Neural progenitor cell (in vitro differentiated cells): ENCODE results near the gene PCSK2. TPM values are rescaled to one million over a fixed set of nuclear protein-coding genes. Genes with fewer than 3 reads are reported as not detected.

Source experiments
- DNase-seq: peaks from one replicate; pipeline ENCODE4 v3.0.0-alpha.2; 2016; ENCODE audit warnings: low spot score
- H2AFZ ChIP-seq: fragments of 200-600 bp; sonication (generic); replicated peaks from 2 replicates; pipeline ENCODE4 v1.6.1; 2016; ENCODE audit warnings: antibody characterized with exemption
- H3F3A ChIP-seq: fragments of 200-600 bp; sonication (generic); 2 replicates; pipeline ENCODE4 v1.6.1; 2016; ENCODE audit warnings: antibody characterized with exemption, low read depth
- H3K27ac ChIP-seq: fragments of 200-600 bp; sonication (generic); 2 replicates; pipeline ENCODE4 v1.5.1; 2016; ENCODE audit warnings: mild to moderate bottlenecking
- H3K27me3 ChIP-seq: fragments of 200-600 bp; sonication (generic); 2 replicates; pipeline ENCODE4 v1.6.1; 2016; ENCODE audit warnings: mild to moderate bottlenecking, moderate library complexity
- H3K36me3 ChIP-seq: fragments of 200-600 bp; sonication (generic); 2 replicates; pipeline ENCODE4 v1.5.1; 2016
- H3K4me1 ChIP-seq: fragments of 200-600 bp; sonication (generic); 2 replicates; pipeline ENCODE4 v1.6.1; 2016; ENCODE audit warnings: mixed run types
- H3K4me2 ChIP-seq: fragments of 200-600 bp; sonication (generic); 2 replicates; pipeline ENCODE4 v1.6.1; 2016
- H3K4me3 ChIP-seq: fragments of 200-600 bp; sonication (generic); 2 replicates; pipeline ENCODE4 v1.5.1; 2016
- H3K79me2 ChIP-seq: fragments of 200-600 bp; sonication (generic); 2 replicates; pipeline ENCODE4 v1.6.1; 2016; ENCODE audit warnings: low read depth
- H3K9ac ChIP-seq: fragments of 200-600 bp; sonication (generic); 2 replicates; pipeline ENCODE4 v1.6.1; 2016
- H3K9me3 ChIP-seq: fragments of 200-600 bp; sonication (generic); 2 replicates; pipeline ENCODE4 v1.5.1; 2016; ENCODE audit warnings: low read depth
- H4K20me1 ChIP-seq: fragments of 200-600 bp; sonication (generic); 2 replicates; pipeline ENCODE4 v1.6.1; 2016; ENCODE audit warnings: low read depth
- H3K27ac Mint-ChIP-seq: 3 replicates; pipeline ENCODE4 v1.8.0; 2021; ENCODE audit warnings: mixed read lengths
- H3K27me3 Mint-ChIP-seq: 2 replicates; pipeline ENCODE4 v1.8.0; 2022; ENCODE audit warnings: low read depth, mild to moderate bottlenecking, inconsistent platforms, moderate library complexity, mixed read lengths; ENCODE audit not compliant: insufficient read depth
- H3K36me3 Mint-ChIP-seq: 3 replicates; pipeline ENCODE4 v1.8.0; 2021; ENCODE audit warnings: mixed read lengths
- H3K4me1 Mint-ChIP-seq: 3 replicates; pipeline ENCODE4 v1.8.0; 2021; ENCODE audit warnings: mixed read lengths
- H3K4me3 Mint-ChIP-seq: 3 replicates; pipeline ENCODE4 v1.8.0; 2021; ENCODE audit warnings: mild to moderate bottlenecking, moderate library complexity, mixed read lengths
- H3K9me3 Mint-ChIP-seq: 3 replicates; pipeline ENCODE4 v1.8.0; 2020; ENCODE audit warnings: mixed read lengths
- EZH2 ChIP-seq: fragments of 200-600 bp; sonication (generic); IDR thresholded peaks from 2 replicates; pipeline ENCODE4 v1.6.1; 2017; ENCODE audit warnings: antibody characterized with exemption, mild to moderate bottlenecking, moderate library complexity
- EZH2phosphoT487 ChIP-seq: fragments of 200-600 bp; sonication (generic); IDR thresholded peaks from 2 replicates; pipeline ENCODE4 v1.6.1; 2017; ENCODE audit warnings: antibody characterized with exemption
- total RNA-seq: library from RNA; depleted of rRNA; stranded (reverse); fragments of >200 nt; gene quantifications from 2 replicates; pipeline ENCODE4 v1.2.3, GENCODE V29; 2015; ENCODE audit warnings: low replicate concordance
- TF ChIP-seq, protein P1 (sequence below): fragments of 200-600 bp; sonication (generic); IDR thresholded peaks from 2 replicates; pipeline ENCODE4 v1.5.1; 2017; ENCODE audit warnings: antibody characterized with exemption, mild to moderate bottlenecking

PCSK2 gene
- total RNA-seq, 1 donor from 2014 or later = 0.07 TPM

DNA sequence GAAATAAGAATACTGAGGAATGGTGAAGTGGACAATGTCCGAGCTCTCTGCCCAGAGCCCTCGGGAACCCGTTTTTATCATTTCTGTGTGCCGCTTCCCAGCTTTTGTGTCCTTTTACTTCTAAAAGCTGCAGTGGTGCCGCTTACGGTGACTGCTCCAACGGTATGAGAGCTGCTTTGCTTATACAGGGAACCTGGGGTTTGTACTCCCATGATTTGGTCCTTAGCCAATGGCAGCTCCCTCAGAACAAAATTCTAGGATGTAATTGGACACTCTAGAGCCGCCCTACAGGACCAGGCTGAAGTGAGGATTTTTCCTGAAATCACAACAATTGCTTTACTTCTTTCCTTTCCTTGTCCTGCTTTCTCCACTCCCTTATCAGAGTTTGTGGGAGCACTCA lies 24.2 kb upstream of the PCSK2 start:
- peak; percentile 78 for DNase-seq
- TF ChIP-seq EZH2phosphoT487 (no peak), EZH2 (no peak)
- TF ChIP-seq, protein P1, sequence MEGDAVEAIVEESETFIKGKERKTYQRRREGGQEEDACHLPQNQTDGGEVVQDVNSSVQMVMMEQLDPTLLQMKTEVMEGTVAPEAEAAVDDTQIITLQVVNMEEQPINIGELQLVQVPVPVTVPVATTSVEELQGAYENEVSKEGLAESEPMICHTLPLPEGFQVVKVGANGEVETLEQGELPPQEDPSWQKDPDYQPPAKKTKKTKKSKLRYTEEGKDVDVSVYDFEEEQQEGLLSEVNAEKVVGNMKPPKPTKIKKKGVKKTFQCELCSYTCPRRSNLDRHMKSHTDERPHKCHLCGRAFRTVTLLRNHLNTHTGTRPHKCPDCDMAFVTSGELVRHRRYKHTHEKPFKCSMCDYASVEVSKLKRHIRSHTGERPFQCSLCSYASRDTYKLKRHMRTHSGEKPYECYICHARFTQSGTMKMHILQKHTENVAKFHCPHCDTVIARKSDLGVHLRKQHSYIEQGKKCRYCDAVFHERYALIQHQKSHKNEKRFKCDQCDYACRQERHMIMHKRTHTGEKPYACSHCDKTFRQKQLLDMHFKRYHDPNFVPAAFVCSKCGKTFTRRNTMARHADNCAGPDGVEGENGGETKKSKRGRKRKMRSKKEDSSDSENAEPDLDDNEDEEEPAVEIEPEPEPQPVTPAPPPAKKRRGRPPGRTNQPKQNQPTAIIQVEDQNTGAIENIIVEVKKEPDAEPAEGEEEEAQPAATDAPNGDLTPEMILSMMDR = no peak
- Histone ChIP-seq H3F3A (no peaks in the 10 kb centered on the region), H3K9me3 (no peaks in the 10 kb centered on the region), H3K4me3 (peak overlapping the region; percentile 32), H3K4me1 (peaks cover 14% of the 10 kb centered on the region), H3K79me2 (no peaks in the 10 kb centered on the region), H2AFZ (peak overlapping the region; percentile 94), H3K9ac (no peak overlapping the region), H3K27me3 (no peaks in the 10 kb centered on the region), H3K36me3 (no peaks in the 10 kb centered on the region), H3K4me2 (peak overlapping the region; percentile 69), H4K20me1 (no peaks in the 10 kb centered on the region), H3K27ac (no peak overlapping the region)
- peak overlapping the region; percentile 39 for H3K4me3 Mint-ChIP-seq
- H3K36me3 Mint-ChIP-seq = no peaks in the 10 kb centered on the region
- peaks cover 9% of the 10 kb centered on the region for H3K4me1 Mint-ChIP-seq
- peaks cover 4% of the 10 kb centered on the region for H3K27me3 Mint-ChIP-seq
- no peak overlapping the region for H3K27ac Mint-ChIP-seq
- no peaks in the 10 kb centered on the region for H3K9me3 Mint-ChIP-seq

DNA sequence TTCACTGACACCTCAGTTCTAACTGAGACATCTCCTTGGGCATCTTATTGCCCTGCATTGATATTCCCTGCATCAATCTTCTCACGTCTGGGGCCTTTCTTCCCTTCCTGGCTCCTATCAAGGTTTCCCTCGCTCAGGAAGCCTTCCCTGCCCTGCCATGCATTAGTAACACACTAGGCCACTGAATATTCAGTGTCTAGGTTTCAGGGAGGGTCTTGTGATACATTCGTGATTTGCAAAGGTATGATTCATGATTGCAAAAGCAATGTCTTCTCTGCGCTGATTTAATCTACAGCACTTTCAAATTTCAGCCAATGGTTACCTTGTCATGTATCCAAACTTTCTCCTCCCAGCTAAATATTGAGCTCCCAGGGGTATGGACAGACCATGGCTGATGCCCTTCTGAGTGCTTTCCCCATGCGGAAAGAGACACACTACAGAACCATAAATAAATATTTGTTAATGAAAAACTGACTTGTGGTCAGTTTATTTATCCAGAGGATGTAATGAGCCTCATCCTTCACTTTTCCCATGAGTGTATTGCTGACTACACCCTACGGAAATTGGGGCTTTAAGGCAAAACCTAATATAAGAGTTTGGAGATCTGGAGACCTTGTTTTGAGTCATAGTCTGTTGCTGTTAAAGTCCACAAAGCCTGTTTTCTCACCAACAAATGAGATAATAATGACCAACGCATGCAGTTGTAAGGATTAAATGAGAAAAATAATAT lies 21.6 kb upstream of the PCSK2 start:
- Mint-ChIP-seq H3K27me3 (peaks cover 5% of the 10 kb centered on the region), H3K4me1 (peaks cover 9% of the 10 kb centered on the region), H3K9me3 (no peaks in the 10 kb centered on the region), H3K36me3 (no peaks in the 10 kb centered on the region), H3K4me3 (no peak overlapping the region), H3K27ac (no peak overlapping the region)
- Histone ChIP-seq H3K4me3 (no peak overlapping the region), H3K79me2 (no peaks in the 10 kb centered on the region), H3K9me3 (no peaks in the 10 kb centered on the region), H3K36me3 (no peaks in the 10 kb centered on the region), H3K4me2 (no peak overlapping the region), H2AFZ (no peak overlapping the region), H3K27ac (no peak overlapping the region), H4K20me1 (no peaks in the 10 kb centered on the region), H3K27me3 (no peaks in the 10 kb centered on the region), H3F3A (no peaks in the 10 kb centered on the region), H3K4me1 (peaks cover 14% of the 10 kb centered on the region), H3K9ac (no peak overlapping the region)
- TF ChIP-seq EZH2 = no peak
- TF ChIP-seq, protein P1 = no peak
- DNase-seq = no peak

DNA sequence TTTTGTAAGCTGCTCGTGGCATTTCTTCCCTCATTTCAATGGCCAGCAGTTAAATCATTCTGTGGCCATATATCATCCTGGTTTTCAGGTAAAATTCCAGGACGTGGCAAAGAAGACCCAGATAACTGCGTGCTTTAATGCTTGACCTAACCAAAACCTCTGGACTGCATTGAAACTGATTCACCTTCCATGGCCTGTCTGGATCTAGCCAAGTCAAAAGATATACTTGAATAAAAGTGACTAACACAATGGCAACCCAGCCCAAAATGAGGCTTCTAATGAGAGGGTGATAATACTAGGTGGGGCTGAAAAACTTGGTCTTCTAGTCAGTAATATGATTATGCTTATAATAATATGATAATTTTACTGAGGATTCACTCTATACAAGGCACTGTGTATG lies 16.5 kb upstream of the PCSK2 start:
- H3K36me3 Mint-ChIP-seq = no peaks in the 10 kb centered on the region
- no peaks in the 10 kb centered on the region for H3K4me1 ChIP-seq
- no peaks in the 10 kb centered on the region for H3K79me2 ChIP-seq
- TF ChIP-seq EZH2 (no peak), EZH2phosphoT487 (no peak)
- TF ChIP-seq, protein P1 = no peak
- no peaks in the 10 kb centered on the region for H3K9me3 Mint-ChIP-seq
- no peak overlapping the region for H2AFZ ChIP-seq
- no peaks in the 10 kb centered on the region for H3K9me3 ChIP-seq
- H4K20me1 ChIP-seq = no peaks in the 10 kb centered on the region
- no peaks in the 10 kb centered on the region for H3K36me3 ChIP-seq
- H3K4me2 ChIP-seq = no peak overlapping the region
- H3K27ac ChIP-seq = no peak overlapping the region
- no peak overlapping the region for H3K9ac ChIP-seq
- H3K27me3 ChIP-seq = no peaks in the 10 kb centered on the region
- H3K4me3 ChIP-seq = no peak overlapping the region
- no peak overlapping the region for H3K27ac Mint-ChIP-seq
- no peaks in the 10 kb centered on the region for H3K4me1 Mint-ChIP-seq
- no peak for DNase-seq
- H3K4me3 Mint-ChIP-seq = no peak overlapping the region
- H3K27me3 Mint-ChIP-seq = peaks cover 5% of the 10 kb centered on the region
- H3F3A ChIP-seq = no peaks in the 10 kb centered on the region
